HG03108 (cell line): ENCODE data around the gene FAT2.
"Not testable (repeated sequence)": the region's sequence is repeated elsewhere in the genome, so short reads cannot be mapped to it uniquely, and the experiment has no call there.

Experiments used
- ATAC-seq: cut with Tn5 transposase; IDR thresholded peaks from one replicate; pipeline ENCODE4 v1.9.1; 2021; ENCODE audit warnings: moderate library complexity; ENCODE audit not compliant: unreplicated experiment

Gene FAT2

DNA sequence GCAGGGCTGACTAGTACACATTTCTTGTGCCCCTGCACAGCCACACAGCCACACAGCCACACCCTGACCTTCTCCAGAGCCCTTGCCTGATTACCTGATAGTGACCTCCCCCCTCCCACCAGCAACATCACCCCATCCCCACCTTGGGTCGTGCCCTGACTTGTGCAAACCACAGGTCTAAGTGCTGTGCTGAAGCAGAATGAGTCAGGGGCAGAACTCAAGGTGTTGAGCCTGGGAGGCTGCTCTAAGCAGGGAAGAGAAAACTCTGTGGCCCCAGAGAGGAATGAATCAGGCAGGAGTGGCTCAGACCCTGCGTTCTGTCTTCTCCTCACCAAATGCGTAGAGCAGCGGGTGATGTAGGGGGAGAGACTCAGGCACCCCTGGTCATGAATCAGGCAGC is 24.3 kb upstream of the FAT2 start:
- ATAC-seq: no peak

- no peak for ATAC-seq
These were observed 23.4 kb upstream of the FAT2 start for GRCh38 chr5:151614565-151614964.

DNA sequence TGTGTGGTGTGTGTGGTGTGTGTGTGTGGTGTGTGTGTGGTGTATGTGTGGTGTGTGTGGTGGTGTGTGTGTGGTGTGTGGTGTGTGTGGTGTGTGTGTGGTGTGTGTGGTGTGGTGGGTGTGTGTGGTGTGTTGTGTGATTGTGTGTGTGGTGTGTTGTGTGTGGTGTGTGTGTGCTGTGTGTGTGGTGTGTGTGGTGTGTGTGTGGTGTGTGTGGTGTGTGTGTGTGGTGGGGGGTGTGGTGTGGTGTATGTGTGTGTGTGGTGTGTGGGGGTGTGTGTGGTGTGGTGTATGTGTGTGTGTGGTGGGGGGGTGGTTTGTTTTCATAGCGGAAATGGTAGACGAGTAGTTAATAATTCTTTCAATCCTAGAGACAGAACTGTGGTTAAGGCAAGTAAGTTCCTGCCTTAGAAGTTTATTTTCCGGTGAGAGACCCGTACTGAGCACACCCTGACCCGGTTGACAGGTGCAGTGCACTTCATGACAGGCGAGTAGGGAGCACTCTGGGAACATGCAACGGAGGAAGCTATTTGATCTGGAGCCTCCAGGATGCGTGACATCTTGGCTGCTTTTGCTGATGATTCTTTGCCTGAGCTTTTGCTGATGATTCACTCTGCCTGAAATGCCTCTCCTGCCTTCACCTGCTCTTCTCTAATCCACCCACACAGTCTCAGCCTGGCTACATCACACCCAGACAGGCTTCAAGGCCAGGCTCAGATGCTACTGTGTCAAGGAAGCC is 21.7 kb upstream of the FAT2 start:
- peak; percentile 52 for ATAC-seq

- ATAC-seq: no peak
These were observed 20.1 kb upstream of the FAT2 start for GRCh38 chr5:151611127-151611775.

GRCh38 chr5:151608522-151608921 is 17.4 kb upstream of the FAT2 start:
- no peak for ATAC-seq

- no peak for ATAC-seq
These were observed 16.2 kb upstream of the FAT2 start for GRCh38 chr5:151607304-151607703.

DNA sequence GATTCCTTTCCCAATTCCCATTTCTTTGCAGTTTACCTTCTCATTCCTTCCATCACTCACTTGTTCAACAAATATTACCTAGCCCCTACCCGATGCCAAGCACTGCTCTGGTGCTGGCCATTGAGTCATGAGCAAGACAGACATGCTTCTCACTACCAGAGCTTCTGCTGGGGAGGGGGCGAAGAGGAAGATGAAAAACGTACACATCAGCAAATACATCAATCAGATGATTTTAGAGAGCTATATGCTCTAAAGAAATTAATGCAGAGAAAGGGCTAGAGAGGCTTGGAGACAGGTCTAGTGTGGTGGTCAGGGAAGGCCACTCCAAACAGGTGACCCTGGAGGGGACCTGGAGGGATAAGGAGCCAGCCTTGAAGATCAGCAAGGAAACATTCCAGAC is 14.4 kb upstream of the FAT2 start:
- no peak for ATAC-seq

- no peak for ATAC-seq
These were observed 11.7 kb upstream of the FAT2 start for GRCh38 chr5:151602806-151603205.

DNA sequence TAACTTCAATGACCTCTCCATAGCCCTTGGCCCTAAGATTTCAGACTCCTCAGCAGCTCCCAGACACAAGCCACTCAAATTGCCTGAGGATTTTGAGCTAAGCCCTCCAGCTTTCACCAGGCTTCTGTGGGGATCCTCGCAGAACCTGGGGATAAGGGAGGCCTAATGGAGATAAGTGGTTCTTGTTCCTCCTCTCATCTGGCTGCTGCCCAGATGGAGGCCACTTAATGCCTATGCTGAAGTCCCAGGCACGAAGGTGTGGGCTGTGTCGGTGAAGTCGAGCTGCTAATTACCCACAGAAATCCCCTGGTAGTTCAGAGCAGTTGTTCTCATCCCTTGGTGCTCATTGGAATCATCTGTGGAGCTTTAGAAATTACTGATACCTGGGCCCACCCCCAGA is 10.3 kb upstream of the FAT2 start:
- ATAC-seq: no peak

DNA sequence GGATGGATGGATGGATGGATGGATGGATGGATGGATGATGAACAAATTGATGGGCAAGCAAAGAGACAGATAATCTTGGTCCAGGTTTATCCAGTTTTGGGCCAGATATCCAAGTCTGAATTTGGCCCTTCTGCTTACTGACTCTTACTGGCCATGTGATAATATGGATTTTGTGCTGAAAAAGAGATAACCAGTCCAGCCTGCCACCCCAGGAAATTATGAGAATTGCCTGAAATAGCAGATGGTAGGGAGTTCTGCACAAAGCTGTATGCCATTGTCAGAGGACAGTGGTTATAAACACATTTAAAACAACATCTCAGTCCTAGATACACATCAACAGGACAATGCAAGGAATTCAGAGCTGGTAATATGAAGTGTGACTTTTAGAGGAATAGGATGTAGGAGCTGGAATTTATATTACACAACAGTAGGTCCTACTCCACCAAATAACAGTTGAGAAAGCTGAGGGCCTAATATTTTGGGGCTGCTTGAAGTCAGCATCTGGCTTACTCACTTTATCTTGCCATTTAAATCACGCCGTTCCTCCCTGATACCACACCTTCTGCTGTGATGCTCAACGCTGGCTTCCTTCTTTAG is 9.0 kb upstream of the FAT2 start:
- ATAC-seq: no peak

DNA sequence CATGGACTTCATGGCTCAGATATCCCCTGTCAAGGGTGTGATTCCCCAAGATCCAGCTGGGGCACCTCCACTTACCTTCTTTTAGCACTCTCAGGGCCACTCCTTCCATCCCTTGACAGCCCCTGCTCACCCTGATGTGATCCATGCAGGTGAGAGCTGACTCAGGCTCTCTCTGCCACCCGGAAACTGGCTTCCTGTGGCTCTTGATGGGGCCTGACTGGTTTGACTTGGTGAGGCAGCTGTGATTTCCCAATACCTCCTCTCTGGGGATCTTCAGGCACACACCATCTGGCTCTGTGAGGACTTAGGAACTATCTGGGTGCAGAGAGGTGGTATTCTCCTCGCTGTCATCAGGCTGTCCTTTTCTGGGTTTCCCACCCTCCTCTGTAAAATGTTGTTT is 7.9 kb upstream of the FAT2 start:
- no peak for ATAC-seq

- no peak for ATAC-seq
These were observed 7.4 kb upstream of the FAT2 start for GRCh38 chr5:151598549-151598948.

- no peak for ATAC-seq
These were observed 6.6 kb upstream of the FAT2 start for GRCh38 chr5:151597749-151598148.

DNA sequence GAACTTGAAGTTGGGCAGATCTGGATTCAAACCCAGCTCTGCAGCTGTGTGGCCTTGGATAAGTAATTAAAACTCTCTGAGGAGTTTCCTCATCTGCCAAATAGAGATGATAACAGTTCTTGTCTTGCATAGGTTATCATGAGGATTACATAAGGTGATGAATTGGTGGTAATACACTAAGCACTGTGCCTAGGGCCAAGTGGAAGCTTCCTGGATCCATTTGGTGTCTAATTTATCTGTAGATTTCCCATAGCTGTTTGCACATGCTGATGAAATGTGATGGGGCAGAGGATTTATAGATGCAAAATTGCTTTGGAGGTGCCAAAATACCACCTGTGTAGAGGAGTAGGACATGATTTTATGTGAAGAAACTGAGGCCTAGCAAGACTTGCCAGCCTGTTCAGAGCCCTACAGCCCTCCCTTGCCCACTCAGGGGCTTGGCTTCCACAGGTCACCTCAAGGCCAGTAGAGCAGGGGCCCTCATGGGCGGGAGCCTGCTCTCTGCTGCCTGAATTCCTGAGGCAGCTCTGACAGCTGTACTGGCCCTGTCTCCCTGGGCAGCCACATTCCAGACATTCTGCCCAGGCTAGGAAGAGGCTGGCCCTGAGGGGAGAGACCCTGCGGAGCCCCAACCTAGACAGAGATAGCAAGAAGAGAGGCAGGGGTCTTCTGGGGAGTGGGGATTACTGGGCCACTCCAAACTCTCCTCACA is 5.9 kb upstream of the FAT2 start:
- ATAC-seq: no peak

GRCh38 chr5:151595411-151595826 is 4.3 kb upstream of the FAT2 start:
- no peak for ATAC-seq

- ATAC-seq: peak; percentile 55
These were observed 1.8 kb upstream of the FAT2 start for GRCh38 chr5:151592855-151593408.

DNA sequence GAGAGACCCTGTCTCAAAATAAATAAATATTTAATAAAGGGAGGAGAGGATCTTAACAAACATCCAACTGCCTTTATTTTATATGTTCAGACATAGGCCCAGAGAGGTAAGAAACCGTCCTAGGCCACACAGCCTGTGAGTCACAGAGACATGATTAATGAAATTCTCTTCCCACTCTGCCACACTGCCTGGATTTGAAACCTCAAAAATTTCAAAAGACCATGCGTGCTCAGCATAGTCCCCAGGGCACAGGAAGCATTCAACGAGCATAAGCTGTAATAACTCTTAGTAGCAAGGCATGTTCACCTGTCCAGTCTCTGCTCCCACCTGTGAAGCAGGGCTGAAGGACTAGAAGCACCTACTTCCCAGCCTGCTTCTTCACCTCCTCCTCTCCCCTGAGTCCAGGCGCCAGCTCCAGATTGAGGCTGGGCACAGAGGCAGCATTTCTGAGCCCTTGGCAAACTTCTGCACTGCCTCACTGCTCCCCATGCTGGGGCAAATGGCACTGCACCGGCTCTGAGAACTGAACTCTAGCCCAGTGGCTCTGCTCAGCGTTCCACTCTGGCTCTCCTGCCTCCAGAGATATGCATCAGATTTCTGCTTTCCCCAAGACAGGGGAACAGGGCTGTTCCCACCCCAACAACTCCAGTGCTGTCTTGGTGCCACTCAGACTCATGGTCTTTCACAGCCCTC is 1.1 kb downstream of the FAT2 start:
- no peak for ATAC-seq

- ATAC-seq: no peak
These were observed 3.2 kb downstream of the FAT2 start for GRCh38 chr5:151587796-151588555.

GRCh38 chr5:151585970-151586369 is 5.2 kb downstream of the FAT2 start:
- no peak for ATAC-seq

DNA sequence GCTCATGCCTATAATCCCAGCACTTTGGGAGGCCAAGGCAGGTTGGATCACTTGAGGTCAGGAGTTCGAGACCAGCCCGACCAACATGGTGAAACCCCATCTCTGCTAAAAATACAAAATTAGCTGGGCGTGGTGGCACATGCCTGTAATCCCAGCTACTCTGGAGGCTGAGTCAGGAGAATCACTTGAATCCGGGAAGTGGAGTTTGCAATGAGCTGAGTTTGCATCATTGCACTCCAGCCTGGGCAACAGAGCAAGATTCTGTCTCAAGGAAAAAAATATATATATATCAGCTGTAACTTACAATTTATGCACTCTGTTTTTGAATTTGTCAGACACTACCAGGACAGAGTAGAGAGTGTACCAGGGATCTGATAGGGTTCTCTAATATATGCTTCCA is 5.8 kb downstream of the FAT2 start:
- not testable (repeated sequence) for ATAC-seq
